ENCODE measurements around the gene ITGB7.

DNA sequence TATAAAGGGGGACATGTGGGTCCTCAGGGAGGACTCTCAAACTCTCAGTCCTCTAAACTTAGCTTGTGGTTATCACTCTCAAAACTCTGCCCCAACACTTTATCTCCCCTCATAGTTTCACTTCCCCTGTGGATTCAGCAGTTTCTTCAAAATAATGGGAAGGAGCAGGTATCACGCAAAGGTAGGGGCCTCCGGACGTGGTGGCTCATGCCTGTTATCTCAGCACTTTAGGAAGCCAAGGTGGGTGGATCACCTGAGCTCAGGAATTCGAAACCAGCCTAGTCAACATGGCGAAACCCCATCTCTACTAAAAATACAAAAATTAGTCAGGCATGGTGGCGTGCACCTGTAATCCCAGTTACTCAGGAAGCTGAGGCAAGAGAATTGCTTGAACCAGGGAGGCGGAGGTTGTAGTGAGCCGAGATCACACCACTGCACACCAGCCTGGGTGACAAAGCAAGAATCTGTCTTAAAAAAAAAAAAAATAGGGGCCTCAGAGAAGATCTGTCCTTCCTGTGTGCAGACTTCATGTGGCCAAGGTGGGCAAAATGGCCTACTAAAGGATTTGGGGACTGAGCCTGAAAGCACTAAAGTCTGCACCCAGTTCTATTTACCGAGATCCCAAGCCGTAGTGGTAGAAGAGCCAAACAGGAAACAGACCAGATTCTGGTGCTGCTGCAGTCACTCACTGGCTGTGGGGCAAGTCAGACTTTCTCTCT lies 6.4 kb downstream of the ITGB7 start:
- TF ChIP-seq, protein P1, sequence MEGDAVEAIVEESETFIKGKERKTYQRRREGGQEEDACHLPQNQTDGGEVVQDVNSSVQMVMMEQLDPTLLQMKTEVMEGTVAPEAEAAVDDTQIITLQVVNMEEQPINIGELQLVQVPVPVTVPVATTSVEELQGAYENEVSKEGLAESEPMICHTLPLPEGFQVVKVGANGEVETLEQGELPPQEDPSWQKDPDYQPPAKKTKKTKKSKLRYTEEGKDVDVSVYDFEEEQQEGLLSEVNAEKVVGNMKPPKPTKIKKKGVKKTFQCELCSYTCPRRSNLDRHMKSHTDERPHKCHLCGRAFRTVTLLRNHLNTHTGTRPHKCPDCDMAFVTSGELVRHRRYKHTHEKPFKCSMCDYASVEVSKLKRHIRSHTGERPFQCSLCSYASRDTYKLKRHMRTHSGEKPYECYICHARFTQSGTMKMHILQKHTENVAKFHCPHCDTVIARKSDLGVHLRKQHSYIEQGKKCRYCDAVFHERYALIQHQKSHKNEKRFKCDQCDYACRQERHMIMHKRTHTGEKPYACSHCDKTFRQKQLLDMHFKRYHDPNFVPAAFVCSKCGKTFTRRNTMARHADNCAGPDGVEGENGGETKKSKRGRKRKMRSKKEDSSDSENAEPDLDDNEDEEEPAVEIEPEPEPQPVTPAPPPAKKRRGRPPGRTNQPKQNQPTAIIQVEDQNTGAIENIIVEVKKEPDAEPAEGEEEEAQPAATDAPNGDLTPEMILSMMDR (IDR thresholded peaks at IDR 0.05; ENCODE audit: low read length), result no peak
- TF ChIP-seq EZH2phosphoT487 (IDR thresholded peaks at IDR 0.05; ENCODE audit: low read length), result no peak
- no peak for TF ChIP-seq EZH2 (optimal IDR thresholded peaks at IDR 0.05; ENCODE audit: low read depth, low read length)

All from MM.1S (cell line).